HG03442 (cell line): ENCODE measurements around the gene TBC1D4.

Experiments used
- ATAC-seq: cut with Tn5 transposase; IDR thresholded peaks from one replicate; pipeline ENCODE4 v1.9.1; 2021; ENCODE audit warnings: mild to moderate bottlenecking, moderate library complexity; ENCODE audit not compliant: unreplicated experiment

Gene TBC1D4

GRCh38 chr13:75482070-75482819, at the start of gene TBC1D4:
TSS of gene TBC1D4 (minus strand) at chr13:75482169. CDS start at chr13:75481767, 402 bp downstream.
- peak; percentile 68 for ATAC-seq

- no peak for ATAC-seq
Observed at GRCh38 chr13:75530549-75530961, 48.6 kb upstream of the TBC1D4 start.

- no peak for ATAC-seq
Observed at GRCh38 chr13:75521956-75522355, 40.0 kb upstream of the TBC1D4 start.

- ATAC-seq: no peak
Observed at GRCh38 chr13:75518439-75519088, 36.6 kb upstream of the TBC1D4 start.

GRCh38 chr13:75514080-75514995, 32.4 kb upstream of the TBC1D4 start:
- peak; percentile 26 for ATAC-seq

- no peak for ATAC-seq
Observed at GRCh38 chr13:75513271-75513670, 31.3 kb upstream of the TBC1D4 start.

GRCh38 chr13:75512253-75512652, 30.3 kb upstream of the TBC1D4 start:
- peak; percentile 90 for ATAC-seq

- ATAC-seq: no peak
Observed at GRCh38 chr13:75511051-75511625, 29.2 kb upstream of the TBC1D4 start.

- no peak for ATAC-seq
Observed at GRCh38 chr13:75508002-75508548, 26.1 kb upstream of the TBC1D4 start.

GRCh38 chr13:75507027-75508001, 25.3 kb upstream of the TBC1D4 start:
- ATAC-seq: peak; percentile 28

GRCh38 chr13:75506018-75506417, 24.0 kb upstream of the TBC1D4 start:
- no peak for ATAC-seq

GRCh38 chr13:75505327-75505726, 23.4 kb upstream of the TBC1D4 start:
- peak; percentile 5 for ATAC-seq

GRCh38 chr13:75495938-75496337, 14.0 kb upstream of the TBC1D4 start:
- ATAC-seq: no peak

- no peak for ATAC-seq
Observed at GRCh38 chr13:75494491-75494890, 12.5 kb upstream of the TBC1D4 start.

GRCh38 chr13:75493156-75493555, 11.2 kb upstream of the TBC1D4 start:
- ATAC-seq: no peak

GRCh38 chr13:75492389-75492788, 10.4 kb upstream of the TBC1D4 start:
- ATAC-seq: no peak

- no peak for ATAC-seq
Observed at GRCh38 chr13:75491376-75491775, 9.4 kb upstream of the TBC1D4 start.

GRCh38 chr13:75489502-75490263, 7.7 kb upstream of the TBC1D4 start:
- ATAC-seq: peak; percentile 80
